Common myeloid progenitor, CD34-positive (primary cell): ENCODE measurements around the gene CPA4.

Source experiments
- CTCF ChIA-PET: fragments of 350-600 bp; sonication (Branson Sonifier 250); formaldehyde crosslinking; loops from one replicate; lab custom pipeline; 2021; ENCODE audit warnings: antibody characterized with exemption; lab: Charles Lee
- POLR2A ChIA-PET: fragments of 350-600 bp; sonication (Branson Sonifier 250); formaldehyde crosslinking; loops from one replicate; lab custom pipeline; 2021; ENCODE audit warnings: antibody characterized with exemption; lab: Charles Lee
- DNase-seq, 3 donors: peaks; one replicate each; pipeline versions ENCODE4 v3.0.0 to v3.0.0-alpha.2; 2013
- H3K27ac ChIP-seq, 2 experiments: 1 replicate in 1 of 2; 2 replicates in 1 of 2; pipeline ENCODE4 v1.7.0; 2013; ENCODE audit warnings: inconsistent platforms in 2 of 2, low read length in 2 of 2, mild to moderate bottlenecking in 2 of 2, low read depth in 1 of 2, moderate library complexity in 1 of 2; ENCODE audit not compliant: severe bottlenecking in 2 of 2, insufficient read depth in 1 of 2, poor library complexity in 1 of 2
- H3K27me3 ChIP-seq, 5 experiments: replicated peaks in 2 of 5; 1 replicate in 3 of 5; 2 replicates in 2 of 5; pipeline versions ENCODE4 v1.6.1 to v1.7.0; 2013; ENCODE audit warnings: low read length in 4 of 5, mild to moderate bottlenecking in 2 of 5, moderate library complexity in 2 of 5, inconsistent platforms in 1 of 5; ENCODE audit not compliant: insufficient read depth in 5 of 5, control insufficient read depth in 4 of 5
- H3K36me3 ChIP-seq, 4 experiments: 1 replicate in 2 of 4; 2 replicates in 2 of 4; pipeline versions ENCODE4 v1.6.1 to v1.7.0; 2013; ENCODE audit warnings: low read length in 3 of 4, control low read depth in 1 of 4, mild to moderate bottlenecking in 1 of 4; ENCODE audit not compliant: control insufficient read depth in 4 of 4, insufficient read depth in 4 of 4
- H3K4me1 ChIP-seq, 4 experiments: 1 replicate in 3 of 4; 2 replicates in 1 of 4; pipeline versions ENCODE4 v1.6.1 to v1.7.1; 2013; ENCODE audit warnings: low read length in 3 of 4, mild to moderate bottlenecking in 3 of 4, control low read depth in 1 of 4, inconsistent platforms in 1 of 4, moderate library complexity in 1 of 4; ENCODE audit not compliant: control insufficient read depth in 4 of 4, insufficient read depth in 4 of 4; ENCODE audit errors: control extremely low read depth in 1 of 4
- H3K4me3 ChIP-seq, 7 experiments: 1 replicate in 4 of 7; 2 replicates in 3 of 7; pipeline versions ENCODE4 v1.5.1 to v1.7.0; 2013; ENCODE audit warnings: mild to moderate bottlenecking in 7 of 7, low read length in 6 of 7, moderate library complexity in 6 of 7, inconsistent platforms in 2 of 7, low read depth in 2 of 7, control low read depth in 1 of 7; ENCODE audit not compliant: insufficient read depth in 4 of 7, control insufficient read depth in 1 of 7; ENCODE audit errors: extremely low read depth in 1 of 7
- H3K9me3 ChIP-seq, 5 experiments: 1 replicate in 4 of 5; 2 replicates in 1 of 5; pipeline versions ENCODE4 v1.6.1 to v1.7.1; 2013; ENCODE audit warnings: low read length in 4 of 5, mild to moderate bottlenecking in 2 of 5, inconsistent platforms in 1 of 5, low read depth in 1 of 5, moderate library complexity in 1 of 5; ENCODE audit not compliant: control insufficient read depth in 4 of 5, insufficient read depth in 2 of 5; ENCODE audit errors: control extremely low read depth in 1 of 5
- WGBS: methylation state at CpG from one replicate; pipeline ENCODE4 v1.1.5; 2013; ENCODE audit not compliant: insufficient coverage; 5-methylcytosine and 5-hydroxymethylcytosine counted together

CPA4 gene

DNA sequence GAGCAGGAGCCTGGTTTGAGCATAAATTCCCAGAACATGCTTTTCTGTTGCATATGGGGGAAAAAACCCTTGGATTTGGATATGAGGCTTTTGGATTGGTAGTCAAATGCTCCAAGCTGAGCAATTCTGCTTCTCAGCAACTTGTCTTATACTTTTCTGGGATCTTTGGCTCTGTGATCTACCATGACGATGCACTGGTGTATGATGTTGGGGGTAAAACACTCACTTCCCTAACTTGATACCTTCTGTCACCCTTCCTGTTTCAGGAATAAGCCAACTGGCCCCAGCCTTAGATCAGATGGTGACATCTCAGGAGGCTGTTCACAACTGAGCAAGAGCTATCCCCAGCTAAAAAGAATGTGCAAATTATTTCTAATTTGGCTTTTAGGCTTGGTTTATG, 13.1 kb upstream of the CPA4 start:
- CTCF ChIA-PET = interaction anchor here (1.3 kb wide), 1 partner anchor 43 kb away, joined by 3 read pairs; no protein-coding TSS in a partner anchor
- DNase-seq = no peak
- H3K9me3 ChIP-seq = no peaks in the 10 kb centered on the region
- no peak overlapping the region for H3K27ac ChIP-seq
- H3K36me3 ChIP-seq = no peaks in the 10 kb centered on the region
- no peaks in the 10 kb centered on the region for H3K27me3 ChIP-seq
- H3K4me3 ChIP-seq = no peak overlapping the region
- H3K4me1 ChIP-seq = peaks cover 0 to 4% (median 0%) of the 10 kb centered on the region in 4 experiments
- 100% methylated on average over 1 of the region's 1 CpG for WGBS
- POLR2A ChIA-PET = no interaction called here

- 100% methylated on average over 1 of the region's 1 CpG for WGBS
- H3K27ac ChIP-seq = no peak overlapping the region
- no peaks in the 10 kb centered on the region for H3K36me3 ChIP-seq
- no peak for DNase-seq
- no peaks in the 10 kb centered on the region for H3K4me1 ChIP-seq
- ChIA-PET CTCF (interaction anchor here (0.6 to 1.3 kb wide), 2 partner anchors 41 to 1260 kb away, joined by 3 read pairs; no protein-coding TSS in a partner anchor), POLR2A (no interaction called here)
- no peaks in the 10 kb centered on the region for H3K27me3 ChIP-seq
- no peaks in the 10 kb centered on the region for H3K9me3 ChIP-seq
- H3K4me3 ChIP-seq = no peak overlapping the region
Measured at GRCh38 chr7:130281260-130281659, 11.7 kb upstream of the CPA4 start.

DNA sequence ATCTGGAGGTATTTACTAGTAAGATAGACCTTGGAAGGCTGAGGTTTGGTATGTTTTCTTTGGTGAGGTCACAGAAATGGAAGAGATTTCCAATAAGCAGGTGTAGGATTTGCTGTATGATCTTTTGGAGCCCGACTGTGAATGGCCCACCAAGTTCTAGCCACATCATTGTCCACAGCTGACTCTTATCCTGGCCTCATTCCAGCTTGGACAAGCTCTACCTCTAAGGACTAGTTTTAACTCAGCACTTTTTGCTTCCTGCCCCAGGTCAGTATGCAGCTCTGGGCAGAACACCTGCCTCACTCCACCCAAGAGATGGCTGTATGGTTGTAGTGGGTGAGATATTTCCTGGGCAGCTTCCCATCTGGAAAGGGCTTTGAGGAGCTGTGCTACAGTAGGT, 6.1 kb upstream of the CPA4 start:
- Histone ChIP-seq H3K9me3 (peaks cover 0 to 1% (median 0%) of the 10 kb centered on the region in 5 experiments), H3K27me3 (no peaks in the 10 kb centered on the region), H3K27ac (no peak overlapping the region), H3K36me3 (no peaks in the 10 kb centered on the region), H3K4me1 (no peaks in the 10 kb centered on the region), H3K4me3 (no peak overlapping the region)
- ChIA-PET POLR2A (no interaction called here), CTCF (interaction anchor here (0.8 to 1.0 kb wide), 2 partner anchors 9 to 127 kb away, joined by 3 to 4 read pairs; no protein-coding TSS in a partner anchor)
- DNase-seq = no peak
- 100% methylated on average over 1 of the region's 1 CpG for WGBS

- H3K9me3 ChIP-seq = peaks cover 0 to 1% (median 0%) of the 10 kb centered on the region in 5 experiments
- no peaks in the 10 kb centered on the region for H3K27me3 ChIP-seq
- POLR2A ChIA-PET = no interaction called here
- no peaks in the 10 kb centered on the region for H3K36me3 ChIP-seq
- CTCF ChIA-PET = interaction anchor here (0.8 to 1.0 kb wide), 2 partner anchors 14 to 126 kb away, joined by 3 to 4 read pairs; no protein-coding TSS in a partner anchor
- DNase-seq = no peak
- H3K4me1 ChIP-seq = no peaks in the 10 kb centered on the region
- H3K27ac ChIP-seq = no peak overlapping the region
- H3K4me3 ChIP-seq = no peak overlapping the region
- 91% methylated on average over 4 of the region's 4 CpGs for WGBS
Measured at GRCh38 chr7:130288168-130288567, 4.8 kb upstream of the CPA4 start.

DNA sequence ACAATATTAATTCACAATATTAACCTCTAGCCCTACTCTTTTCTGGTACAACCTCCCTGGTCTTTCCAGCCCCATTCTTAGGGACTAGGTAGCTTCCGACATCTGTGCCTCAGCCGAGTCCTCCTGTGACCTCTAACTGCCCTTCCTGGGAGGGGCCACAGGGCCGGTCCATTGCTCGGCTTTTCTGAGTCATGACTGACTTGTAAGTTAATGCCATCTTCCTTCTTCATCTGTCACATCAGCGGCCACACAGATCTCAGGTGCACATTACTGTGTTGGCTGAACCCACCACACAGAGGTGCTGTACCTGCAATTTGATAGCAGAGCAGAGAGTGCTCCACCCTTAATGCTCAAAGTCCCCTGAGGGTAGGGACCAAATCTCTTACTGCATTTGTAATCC, 4.1 kb upstream of the CPA4 start:
- Histone ChIP-seq H3K4me3 (no peak overlapping the region), H3K27me3 (no peaks in the 10 kb centered on the region), H3K36me3 (no peaks in the 10 kb centered on the region), H3K27ac (no peak overlapping the region), H3K9me3 (peaks cover 0 to 1% (median 0%) of the 10 kb centered on the region in 5 experiments), H3K4me1 (no peaks in the 10 kb centered on the region)
- ChIA-PET CTCF (interaction anchor here (0.8 kb wide), 1 partner anchor 15 kb away, joined by 3 read pairs; no protein-coding TSS in a partner anchor), POLR2A (no interaction called here)
- no peak for DNase-seq
- 93% methylated on average over 5 of the region's 5 CpGs for WGBS

DNA sequence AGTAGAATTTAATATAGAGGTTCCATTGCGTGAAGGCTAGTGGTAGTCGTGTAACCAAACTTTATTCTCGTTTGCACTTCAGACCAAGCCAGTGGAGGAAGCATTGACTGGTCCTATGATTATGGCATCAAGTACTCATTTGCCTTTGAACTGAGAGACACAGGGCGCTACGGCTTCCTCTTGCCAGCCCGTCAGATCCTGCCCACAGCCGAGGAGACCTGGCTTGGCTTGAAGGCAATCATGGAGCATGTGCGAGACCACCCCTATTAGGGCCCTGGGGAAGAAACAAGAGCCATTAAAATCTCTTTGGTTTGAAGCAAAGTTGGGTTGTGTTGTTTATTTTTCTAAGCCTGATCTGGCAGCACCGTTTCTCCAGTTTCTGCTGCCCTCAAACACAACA, 3.5 kb upstream of the CPA4 start:
- POLR2A ChIA-PET = no interaction called here
- no peaks in the 10 kb centered on the region for H3K36me3 ChIP-seq
- CTCF ChIA-PET = no interaction called here
- H3K4me1 ChIP-seq = no peaks in the 10 kb centered on the region
- DNase-seq = no peak
- no peak overlapping the region for H3K4me3 ChIP-seq
- no peak overlapping the region for H3K27ac ChIP-seq
- no peaks in the 10 kb centered on the region for H3K27me3 ChIP-seq
- 100% methylated on average over 8 of the region's 9 CpGs for WGBS
- H3K9me3 ChIP-seq = peaks cover 0 to 1% (median 0%) of the 10 kb centered on the region in 5 experiments

- 80% methylated on average over 4 of the region's 6 CpGs for WGBS
- CTCF ChIA-PET = no interaction called here
- no peak overlapping the region for H3K27ac ChIP-seq
- no peaks in the 10 kb centered on the region for H3K27me3 ChIP-seq
- no peak overlapping the region for H3K4me3 ChIP-seq
- no peaks in the 10 kb centered on the region for H3K36me3 ChIP-seq
- POLR2A ChIA-PET = no interaction called here
- H3K4me1 ChIP-seq = no peaks in the 10 kb centered on the region
- no peak for DNase-seq
- peaks cover 0 to 1% (median 0%) of the 10 kb centered on the region in 5 experiments for H3K9me3 ChIP-seq
Measured at GRCh38 chr7:130290745-130291144, 2.2 kb upstream of the CPA4 start.
